ENCODE data around the gene HEATR9.
A peak's percentile ranks its signal among the peaks of the same experiment; 100 is the strongest.

Gene HEATR9

GRCh38 chr17:35808962-35809854 is 59.5 kb downstream of the HEATR9 start, which contains the start of gene TAF15:
Gene TAF15 (plus strand): TSS chr17:35809484. CDS start chr17:35809570, 86 bp downstream.
- peak within 1 kb of the TSS; percentile 55 to 72 for H3K4me3 ChIP-seq (ENCODE audit: low read depth in 1 of 2, low read length in 2 of 2)
- H3K9me3 ChIP-seq (ENCODE audit: insufficient read depth, low read length, severe bottlenecking), result no peaks in the 10 kb centered on the region
- peaks cover 49% of the 10 kb centered on the region for H3K4me1 ChIP-seq (ENCODE audit: insufficient read depth, low read length)
- H4K20me1 ChIP-seq (ENCODE audit: insufficient read depth, low read length), result peaks cover 46% of the 10 kb centered on the region
- peak within 1 kb of the TSS; percentile 82 for H3K27ac ChIP-seq (ENCODE audit: low read length)
- peak; percentile 97 for TF ChIP-seq CTCF (IDR thresholded peaks at IDR 0.05; ENCODE audit: borderline replicate concordance, extremely low read depth, low read length, poor library complexity, severe bottlenecking)
- no peak for TF ChIP-seq EZH2 (IDR thresholded peaks at IDR 0.05; ENCODE audit: borderline replicate concordance, low read depth, low read length, severe bottlenecking)
- peaks cover 25% of the 10 kb centered on the region for H3K36me3 ChIP-seq (ENCODE audit: insufficient read depth, low read length)
- H3K9ac ChIP-seq (ENCODE audit: low read depth, low read length), result peak within 1 kb of the TSS; percentile 73
- no peaks in the 10 kb centered on the region for H3K27me3 ChIP-seq (ENCODE audit: insufficient read depth, low read length, poor library complexity)
- ATAC-seq (ENCODE audit: insufficient read depth, low read depth) (peak; percentile 92), DNase-seq (peak; percentile 98)
- H2AFZ ChIP-seq (ENCODE audit: low read depth, low read length), result peak within 1 kb of the TSS; percentile 76
- H3K4me2 ChIP-seq (ENCODE audit: insufficient read depth, low read length), result peak within 1 kb of the TSS; percentile 87
- peaks cover 54% of the 10 kb centered on the region for H3K79me2 ChIP-seq (ENCODE audit: insufficient read depth, low read length)

- ATAC-seq (ENCODE audit: insufficient read depth, low read depth) (peak; percentile 1; the same call in 1 of the 3 replicates), DNase-seq (peak; percentile 49)
- Histone ChIP-seq H4K20me1 (ENCODE audit: insufficient read depth, low read length) (peaks cover 38% of the 10 kb centered on the region), H3K79me2 (ENCODE audit: insufficient read depth, low read length) (peaks cover 46% of the 10 kb centered on the region), H3K27ac (ENCODE audit: low read length) (peak overlapping the region; percentile 82), H3K4me2 (ENCODE audit: insufficient read depth, low read length) (peak overlapping the region; percentile 69), H3K36me3 (ENCODE audit: insufficient read depth, low read length) (peaks cover 20% of the 10 kb centered on the region), H3K9ac (ENCODE audit: low read depth, low read length) (peak overlapping the region; percentile 73), H3K27me3 (ENCODE audit: insufficient read depth, low read length, poor library complexity) (no peaks in the 10 kb centered on the region), H3K4me1 (ENCODE audit: insufficient read depth, low read length) (peaks cover 47% of the 10 kb centered on the region), H3K9me3 (ENCODE audit: insufficient read depth, low read length, severe bottlenecking) (no peaks in the 10 kb centered on the region), H2AFZ (ENCODE audit: low read depth, low read length) (peak overlapping the region; percentile 51), H3K4me3 (ENCODE audit: low read depth in 1 of 2, low read length in 2 of 2) (peak overlapping the region; percentile 22 to 72; a peak in 3 of 4 replicates)
- TF ChIP-seq EZH2 (IDR thresholded peaks at IDR 0.05; ENCODE audit: borderline replicate concordance, low read depth, low read length, severe bottlenecking) (no peak), CTCF (IDR thresholded peaks at IDR 0.05; ENCODE audit: borderline replicate concordance, extremely low read depth, low read length, poor library complexity, severe bottlenecking) (no peak)
Observed at GRCh38 chr17:35808240-35808961, 60.3 kb downstream of the HEATR9 start.

GRCh38 chr17:35807371-35808144 is 61.1 kb downstream of the HEATR9 start:
- Histone ChIP-seq H3K36me3 (ENCODE audit: insufficient read depth, low read length) (peaks cover 20% of the 10 kb centered on the region), H3K4me2 (ENCODE audit: insufficient read depth, low read length) (peak overlapping the region; percentile 69), H3K9me3 (ENCODE audit: insufficient read depth, low read length, severe bottlenecking) (no peaks in the 10 kb centered on the region), H3K27me3 (ENCODE audit: insufficient read depth, low read length, poor library complexity) (no peaks in the 10 kb centered on the region), H3K79me2 (ENCODE audit: insufficient read depth, low read length) (peaks cover 37% of the 10 kb centered on the region), H3K4me3 (ENCODE audit: low read depth in 1 of 2, low read length in 2 of 2) (peak overlapping the region in 1 of 2 experiments; percentile 72; a peak in 2 of 4 replicates), H2AFZ (ENCODE audit: low read depth, low read length) (peak overlapping the region; percentile 51), H3K27ac (ENCODE audit: low read length) (peak overlapping the region; percentile 82), H3K4me1 (ENCODE audit: insufficient read depth, low read length) (peaks cover 38% of the 10 kb centered on the region), H4K20me1 (ENCODE audit: insufficient read depth, low read length) (peaks cover 30% of the 10 kb centered on the region), H3K9ac (ENCODE audit: low read depth, low read length) (peak overlapping the region; percentile 73)
- no peak for ATAC-seq (ENCODE audit: insufficient read depth, low read depth)
- TF ChIP-seq CTCF (IDR thresholded peaks at IDR 0.05; ENCODE audit: borderline replicate concordance, extremely low read depth, low read length, poor library complexity, severe bottlenecking) (no peak), EZH2 (IDR thresholded peaks at IDR 0.05; ENCODE audit: borderline replicate concordance, low read depth, low read length, severe bottlenecking) (no peak)
- no peak for DNase-seq

All from DND-41 (cell line).